Measurements from ENCODE around the gene ZFP1. TPM values are rescaled to one million over a fixed set of nuclear protein-coding genes. Genes with fewer than 3 reads are reported as not detected.

ZFP1 gene
- total RNA-seq, 2 donors from 2014 or later, result 10.4 to 13.3 TPM

DNA sequence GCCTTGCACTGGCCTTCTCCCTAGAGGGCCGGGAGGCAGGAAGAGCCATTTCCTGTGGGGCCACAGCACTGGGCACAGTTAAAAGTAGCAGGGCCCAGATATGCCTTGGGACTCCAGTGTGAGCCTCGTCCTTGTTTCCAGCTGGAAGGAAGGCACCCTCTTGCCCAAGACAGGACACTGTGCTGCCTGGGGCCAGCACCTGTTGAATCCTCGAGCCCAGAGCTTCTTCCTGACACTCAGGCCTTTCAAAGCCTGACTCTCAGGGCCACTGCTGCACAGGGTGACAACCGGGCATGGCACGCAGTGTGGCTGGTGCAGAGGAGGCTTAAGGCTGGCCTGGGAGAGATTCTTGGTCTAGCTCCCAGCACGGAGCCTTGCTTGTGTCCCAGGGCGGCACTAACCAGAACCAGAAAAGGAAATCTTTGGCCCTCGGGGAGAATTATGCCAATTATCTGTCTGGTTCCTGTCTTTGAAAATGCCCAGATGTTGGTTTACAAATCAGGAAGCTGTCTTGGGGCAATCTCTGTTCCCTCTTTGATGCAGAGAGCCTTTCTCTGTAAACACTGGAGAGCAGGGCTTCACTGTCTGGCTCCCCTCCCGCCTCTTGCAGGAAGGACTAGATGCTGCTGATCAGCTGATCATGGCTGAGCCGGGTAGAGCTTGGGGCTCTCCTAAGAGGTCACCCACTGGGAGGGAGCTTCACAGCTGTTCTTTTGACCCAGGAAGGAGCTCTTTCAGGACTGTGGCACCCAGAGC lies 42.8 kb upstream of the ZFP1 start:
- no peak overlapping the region for H3K4me3 Mint-ChIP-seq

DNA sequence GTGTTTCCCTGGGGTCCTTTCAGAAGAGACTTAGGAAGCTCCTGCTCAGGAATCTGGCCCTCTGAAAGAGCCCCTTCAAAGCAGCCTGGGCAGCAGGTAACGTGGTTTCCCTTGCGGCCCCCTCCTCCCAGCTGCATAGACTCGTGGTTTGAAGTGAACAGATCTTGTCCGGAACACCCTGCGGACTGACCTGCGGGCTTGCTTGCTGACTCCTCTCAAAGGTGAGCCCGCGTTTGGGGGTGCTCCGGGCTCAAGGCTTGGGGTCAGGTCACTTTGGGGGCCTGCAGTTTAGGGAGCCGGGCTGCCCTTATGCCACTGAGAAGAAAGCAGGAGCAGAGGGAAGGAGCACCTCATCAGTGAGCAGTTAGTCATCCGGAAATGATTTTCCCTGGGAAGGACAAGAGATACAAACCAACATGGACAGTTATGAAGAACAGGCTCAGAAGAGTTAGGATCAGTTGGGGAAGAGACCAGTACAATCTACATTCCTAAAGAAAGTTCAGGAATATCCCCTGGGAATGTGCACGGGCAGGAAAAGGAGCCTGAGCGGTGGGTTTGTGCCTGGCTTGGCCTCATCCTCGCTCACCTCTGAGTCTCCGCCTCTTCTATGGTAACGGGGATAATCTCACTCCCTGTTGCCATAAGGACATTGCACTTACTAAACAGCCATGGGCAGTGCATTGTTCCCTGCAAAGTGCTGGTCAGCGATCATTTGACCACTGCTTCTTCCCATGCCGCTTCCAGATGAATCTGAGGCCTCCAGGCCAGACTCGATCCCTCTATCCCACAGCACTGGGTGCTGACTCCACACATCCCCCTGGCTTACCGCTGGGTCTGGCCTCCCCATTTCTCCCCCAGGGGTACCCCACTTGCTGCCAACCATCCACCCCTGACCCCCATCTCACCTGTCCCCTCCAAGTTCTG lies 41.7 kb upstream of the ZFP1 start:
- Mint-ChIP-seq H3K27ac (peak overlapping the region; percentile 55), H3K4me3 (no peak overlapping the region), H3K9me3 (no peaks in the 10 kb centered on the region), H3K36me3 (ENCODE audit: low read depth) (peaks cover 32% of the 10 kb centered on the region), H3K4me1 (peaks cover 15% of the 10 kb centered on the region), H3K27me3 (ENCODE audit: insufficient read depth) (no peaks in the 10 kb centered on the region)
- Histone ChIP-seq H3K27ac (ENCODE audit: low read depth, low read length) (no peak overlapping the region), H3K4me3 (ENCODE audit: low read length) (no peak overlapping the region), H3K27me3 (ENCODE audit: control insufficient read depth, insufficient read depth, low read length, poor library complexity, severe bottlenecking) (no peaks in the 10 kb centered on the region), H3K36me3 (ENCODE audit: control insufficient read depth, insufficient read depth, low read length) (peaks cover 7% of the 10 kb centered on the region), H3K9me3 (ENCODE audit: control insufficient read depth, low read length) (no peaks in the 10 kb centered on the region), H3K9ac (ENCODE audit: extremely low read depth, low read length, poor library complexity, severe bottlenecking) (no peak overlapping the region), H3K4me1 (ENCODE audit: control insufficient read depth, insufficient read depth, low read length) (no peaks in the 10 kb centered on the region)
- TF ChIP-seq, protein P1, sequence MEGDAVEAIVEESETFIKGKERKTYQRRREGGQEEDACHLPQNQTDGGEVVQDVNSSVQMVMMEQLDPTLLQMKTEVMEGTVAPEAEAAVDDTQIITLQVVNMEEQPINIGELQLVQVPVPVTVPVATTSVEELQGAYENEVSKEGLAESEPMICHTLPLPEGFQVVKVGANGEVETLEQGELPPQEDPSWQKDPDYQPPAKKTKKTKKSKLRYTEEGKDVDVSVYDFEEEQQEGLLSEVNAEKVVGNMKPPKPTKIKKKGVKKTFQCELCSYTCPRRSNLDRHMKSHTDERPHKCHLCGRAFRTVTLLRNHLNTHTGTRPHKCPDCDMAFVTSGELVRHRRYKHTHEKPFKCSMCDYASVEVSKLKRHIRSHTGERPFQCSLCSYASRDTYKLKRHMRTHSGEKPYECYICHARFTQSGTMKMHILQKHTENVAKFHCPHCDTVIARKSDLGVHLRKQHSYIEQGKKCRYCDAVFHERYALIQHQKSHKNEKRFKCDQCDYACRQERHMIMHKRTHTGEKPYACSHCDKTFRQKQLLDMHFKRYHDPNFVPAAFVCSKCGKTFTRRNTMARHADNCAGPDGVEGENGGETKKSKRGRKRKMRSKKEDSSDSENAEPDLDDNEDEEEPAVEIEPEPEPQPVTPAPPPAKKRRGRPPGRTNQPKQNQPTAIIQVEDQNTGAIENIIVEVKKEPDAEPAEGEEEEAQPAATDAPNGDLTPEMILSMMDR (conservative IDR thresholded peaks at IDR 0.05), result no peak
- DNase-seq, result no peak
- WGBS, 2 experiments (ENCODE audit: insufficient coverage in 1 of 2, insufficient read length in 1 of 2), result 92 to 94% methylated on average over 19 to 20 of the region's 20 CpGs

More for the DNA sequence above, 42.8 kb upstream of the ZFP1 start:
- Mint-ChIP-seq H3K36me3 (ENCODE audit: low read depth) (peaks cover 32% of the 10 kb centered on the region), H3K4me1 (peaks cover 10% of the 10 kb centered on the region), H3K9me3 (no peaks in the 10 kb centered on the region), H3K27me3 (ENCODE audit: insufficient read depth) (no peaks in the 10 kb centered on the region), H3K27ac (peak overlapping the region; percentile 58)
- Histone ChIP-seq H3K4me1 (ENCODE audit: control insufficient read depth, insufficient read depth, low read length) (no peaks in the 10 kb centered on the region), H3K9me3 (ENCODE audit: control insufficient read depth, low read length) (no peaks in the 10 kb centered on the region), H3K4me3 (ENCODE audit: low read length) (no peak overlapping the region), H3K9ac (ENCODE audit: extremely low read depth, low read length, poor library complexity, severe bottlenecking) (no peak overlapping the region), H3K27me3 (ENCODE audit: control insufficient read depth, insufficient read depth, low read length, poor library complexity, severe bottlenecking) (no peaks in the 10 kb centered on the region), H3K36me3 (ENCODE audit: control insufficient read depth, insufficient read depth, low read length) (peaks cover 7% of the 10 kb centered on the region), H3K27ac (ENCODE audit: low read depth, low read length) (no peak overlapping the region)
- 93 to 95% methylated on average over 10 of the region's 10 CpGs for WGBS, 2 experiments (ENCODE audit: insufficient coverage in 1 of 2, insufficient read length in 1 of 2)
- TF ChIP-seq, protein P1 (conservative IDR thresholded peaks at IDR 0.05), result no peak
- DNase-seq, result peak; percentile 44

- DNase-seq, result no peak
- TF ChIP-seq, protein P1 (conservative IDR thresholded peaks at IDR 0.05), result no peak
- no peak overlapping the region for H3K9ac ChIP-seq (ENCODE audit: extremely low read depth, low read length, poor library complexity, severe bottlenecking)
- H3K4me1 ChIP-seq (ENCODE audit: control insufficient read depth, insufficient read depth, low read length), result no peaks in the 10 kb centered on the region
- H3K4me3 Mint-ChIP-seq, result no peak overlapping the region
- peaks cover 7% of the 10 kb centered on the region for H3K36me3 ChIP-seq (ENCODE audit: control insufficient read depth, insufficient read depth, low read length)
- H3K36me3 Mint-ChIP-seq (ENCODE audit: low read depth), result peaks cover 30% of the 10 kb centered on the region
- WGBS, 2 experiments (ENCODE audit: insufficient coverage in 1 of 2, insufficient read length in 1 of 2), result 90% methylated on average over 7 to 10 of the region's 10 CpGs
- no peaks in the 10 kb centered on the region for H3K9me3 ChIP-seq (ENCODE audit: control insufficient read depth, low read length)
- H3K4me1 Mint-ChIP-seq, result peaks cover 21% of the 10 kb centered on the region
- H3K27me3 Mint-ChIP-seq (ENCODE audit: insufficient read depth), result no peaks in the 10 kb centered on the region
- no peaks in the 10 kb centered on the region for H3K9me3 Mint-ChIP-seq
- H3K27me3 ChIP-seq (ENCODE audit: control insufficient read depth, insufficient read depth, low read length, poor library complexity, severe bottlenecking), result no peaks in the 10 kb centered on the region
- no peak overlapping the region for H3K4me3 ChIP-seq (ENCODE audit: low read length)
- no peak overlapping the region for H3K27ac Mint-ChIP-seq
- no peak overlapping the region for H3K27ac ChIP-seq (ENCODE audit: low read depth, low read length)
Observed at GRCh38 chr16:75107505-75107904, 40.8 kb upstream of the ZFP1 start.

All from endodermal cell (in vitro differentiated cells).